GM10248 (cell line): Measurements from ENCODE around the gene ATP2B3.

Experiments
- CTCF ChIA-PET: fragments of 300-600 bp; sonication (Branson Sonifier 250); formaldehyde crosslinking; extraction: SDS; loops from one replicate; lab custom pipeline; 2021; ENCODE audit warnings: antibody characterized with exemption; lab: Yijun Ruan, JAX
- POLR2A ChIA-PET: fragments of 350-650 bp; sonication (Branson Sonifier 250); formaldehyde crosslinking; extraction: SDS; loops from one replicate; lab custom pipeline; 2020; ENCODE audit warnings: antibody characterized with exemption; lab: Yijun Ruan, JAX
- DNase-seq: peaks from one replicate; pipeline ENCODE4 v3.0.0; 2012; ENCODE audit errors: extremely low spot score
- CTCF ChIP-seq: IDR thresholded peaks from 2 replicates; pipeline ENCODE4 v1.5.1; 2012; ENCODE audit warnings: mild to moderate bottlenecking, low read depth; ENCODE audit errors: extremely low read depth, missing control alignments, control extremely low read depth

Gene ATP2B3

DNA sequence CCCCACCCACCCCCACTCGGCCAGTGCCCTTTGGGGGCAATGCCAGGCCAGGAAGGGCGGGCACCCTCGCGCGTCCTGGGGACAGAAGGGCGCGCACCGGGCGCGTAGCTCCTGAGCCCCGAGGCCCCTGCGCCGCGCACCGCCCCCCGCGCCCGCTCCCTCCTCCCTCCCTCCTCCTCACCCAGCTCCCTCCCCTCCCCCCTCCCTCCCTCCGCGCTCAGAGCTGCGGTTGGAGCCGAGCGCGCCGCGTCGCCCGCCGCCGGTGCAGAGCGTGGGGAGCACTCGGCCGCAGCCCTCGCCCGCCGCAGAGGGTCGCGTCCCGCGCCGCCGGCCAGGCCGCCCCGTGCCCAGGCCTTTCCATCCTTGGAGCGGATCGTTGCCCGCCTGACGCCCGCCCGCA lies at the start of gene ATP2B3:
ATP2B3 (plus strand) TSS at position 220 of the 400 bp plus-strand sequence. CDS start 18,606 bp downstream, outside the sequence.
- ChIA-PET CTCF (no interaction called here), POLR2A (no interaction called here)
- no peak for DNase-seq

GRCh38 chrX:153468008-153468580 lies 49.3 kb upstream of the ATP2B3 start:
- ChIA-PET POLR2A (interaction anchor here (0.6 kb wide), 1 partner anchor 116 kb away, joined by 3 read pairs; no protein-coding TSS in a partner anchor), CTCF (interaction anchor here (1.2 kb wide), 1 partner anchor 39 kb away, joined by 4 read pairs; no protein-coding TSS in a partner anchor)
- TF ChIP-seq CTCF = no peak

More for the DNA sequence above, at the start of gene ATP2B3:
- no peak for TF ChIP-seq CTCF

GRCh38 chrX:153469811-153470410 lies 47.5 kb upstream of the ATP2B3 start:
- CTCF ChIA-PET = interaction anchor here (0.6 to 3.7 kb wide), 13 partner anchors 9 to 528 kb away, joined by 3 to 21 read pairs (median 4); no protein-coding TSS in a partner anchor
- no peak for DNase-seq
- TF ChIP-seq CTCF = no peak
- POLR2A ChIA-PET = no interaction called here

More at GRCh38 chrX:153468008-153468580, 49.3 kb upstream of the ATP2B3 start:
- no peak for DNase-seq

DNA sequence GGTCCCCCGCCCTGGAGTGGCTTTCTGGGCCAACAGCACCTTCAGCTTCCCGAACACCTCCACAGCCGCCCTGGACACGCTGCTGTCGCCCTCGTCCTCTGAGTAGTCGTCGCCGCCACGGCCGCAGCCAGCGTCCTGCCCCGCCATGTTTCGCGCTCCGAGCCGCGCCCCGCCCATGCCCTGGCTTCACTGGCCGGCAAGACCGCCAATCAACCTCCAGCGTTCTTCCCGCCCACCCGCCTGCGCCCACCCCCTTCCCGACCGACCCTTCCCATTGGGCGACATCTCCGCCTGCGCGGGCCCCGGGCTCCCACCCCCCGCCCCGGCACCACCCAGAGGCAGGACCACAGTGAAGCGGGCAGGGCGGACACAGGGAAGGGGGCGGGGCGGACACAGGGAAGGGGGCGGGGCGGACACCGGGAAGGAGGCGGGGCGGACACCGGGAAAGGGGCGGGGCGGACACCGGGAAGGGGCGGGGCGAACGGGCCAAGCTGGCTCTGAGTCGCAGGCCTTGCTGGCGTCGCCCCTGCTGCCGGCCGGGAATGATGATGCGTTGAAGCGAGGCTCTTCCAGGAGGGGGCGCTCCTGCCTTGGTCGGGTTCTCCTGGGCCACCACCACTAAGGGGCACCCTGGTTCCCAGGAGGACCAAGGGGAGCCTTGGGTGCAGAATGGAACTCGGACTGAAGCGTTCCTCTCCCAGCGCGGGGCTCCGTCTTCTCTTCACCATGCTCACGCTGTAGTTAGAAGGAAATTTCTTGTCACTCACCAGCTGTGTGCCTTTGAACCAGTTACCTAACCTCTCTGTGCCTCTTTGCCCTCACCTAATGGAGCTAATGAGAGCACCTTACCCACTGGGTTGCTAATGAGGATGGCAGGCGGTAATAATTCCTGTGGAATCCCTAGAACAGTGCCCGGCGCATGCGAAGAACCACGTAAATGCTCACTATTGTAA lies 46.8 kb upstream of the ATP2B3 start, which contains the start of gene HAUS7:
HAUS7 (minus strand) TSS at position 166 of the 953 bp plus-strand sequence; CDS start at position 147, 19 bp downstream.
- POLR2A ChIA-PET = no interaction called here

GRCh38 chrX:153471663-153472280 lies 45.7 kb upstream of the ATP2B3 start:
- no peak for DNase-seq
- POLR2A ChIA-PET = no interaction called here
- CTCF ChIA-PET = interaction anchor here (1.3 to 3.7 kb wide), 8 partner anchors 12 to 530 kb away, joined by 3 to 21 read pairs (median 6); no protein-coding TSS in a partner anchor
- TF ChIP-seq CTCF = no peak

More for the DNA sequence above, 46.8 kb upstream of the ATP2B3 start, which contains the start of gene HAUS7:
- TF ChIP-seq CTCF = peak; percentile 65
- DNase-seq = peak; percentile 93
- CTCF ChIA-PET = interaction anchor here (0.6 to 3.7 kb wide), 13 partner anchors 10 to 529 kb away, joined by 3 to 21 read pairs (median 4); no protein-coding TSS in a partner anchor
